Upper lobe of right lung (tissue), 1 donor: Measurements from ENCODE around the gene RNF20. TPM values are rescaled to one million over a fixed set of nuclear protein-coding genes. Genes with fewer than 3 reads are reported as not detected.

Source experiments
- ATAC-seq: fragments of 200-7000 bp; cut with Tn5 transposase; one replicate; pipeline ENCODE4 v1.9.1; 2020; ENCODE audit warnings: mild to moderate bottlenecking, moderate library complexity
- DNase-seq: peaks from one replicate; pipeline ENCODE4 v3.0.0-alpha.2; 2020
- H3K27ac ChIP-seq: fragments of 200-600 bp; one replicate; pipeline ENCODE4 v1.8.0; 2022
- H3K27me3 ChIP-seq: fragments of 200-600 bp; one replicate; pipeline ENCODE4 v1.8.0; 2022; ENCODE audit warnings: mild to moderate bottlenecking
- H3K36me3 ChIP-seq: fragments of 200-600 bp; one replicate; pipeline ENCODE4 v1.8.0; 2022
- H3K4me1 ChIP-seq: fragments of 200-600 bp; one replicate; pipeline ENCODE4 v1.8.0; 2022
- H3K4me3 ChIP-seq: fragments of 200-600 bp; one replicate; pipeline ENCODE4 v1.8.0; 2022; ENCODE audit warnings: mild to moderate bottlenecking
- H3K9me3 ChIP-seq: fragments of 200-600 bp; one replicate; pipeline ENCODE4 v1.8.0; 2022
- intact Hi-C: fragments of 100-400 bp; cut with DNase I; formaldehyde crosslinking; loops from one replicate; pipeline ENCODE4 v1.11.0; 2022
- total RNA-seq: library from RNA; stranded (reverse); fragmentation: NEBNext Ultra II Directional; extraction: Animal tissue kit (Norgen Biotek cat#: 25700); gene quantifications from one replicate; pipeline ENCODE4 v1.2.1, GENCODE V29; 2021
- TF ChIP-seq, protein P1 (sequence below): fragments of 200-600 bp; IDR thresholded peaks from one replicate; pipeline ENCODE4 v1.8.0; 2022; ENCODE audit warnings: antibody characterized with exemption
- donor health status: DM: no; HTN: yes; CAD: no; lungs with severe emphysema.

The RNF20 gene
- total RNA-seq, 1 donor from 2014 or later: 48.1 TPM

- Histone ChIP-seq H3K4me1 (no peaks in the 10 kb centered on the region), H3K27me3 (peaks cover 11% of the 10 kb centered on the region), H3K9me3 (no peaks in the 10 kb centered on the region), H3K27ac (no peak overlapping the region), H3K36me3 (no peaks in the 10 kb centered on the region), H3K4me3 (no peak overlapping the region)
- no peak for ATAC-seq
- TF ChIP-seq, protein P1, sequence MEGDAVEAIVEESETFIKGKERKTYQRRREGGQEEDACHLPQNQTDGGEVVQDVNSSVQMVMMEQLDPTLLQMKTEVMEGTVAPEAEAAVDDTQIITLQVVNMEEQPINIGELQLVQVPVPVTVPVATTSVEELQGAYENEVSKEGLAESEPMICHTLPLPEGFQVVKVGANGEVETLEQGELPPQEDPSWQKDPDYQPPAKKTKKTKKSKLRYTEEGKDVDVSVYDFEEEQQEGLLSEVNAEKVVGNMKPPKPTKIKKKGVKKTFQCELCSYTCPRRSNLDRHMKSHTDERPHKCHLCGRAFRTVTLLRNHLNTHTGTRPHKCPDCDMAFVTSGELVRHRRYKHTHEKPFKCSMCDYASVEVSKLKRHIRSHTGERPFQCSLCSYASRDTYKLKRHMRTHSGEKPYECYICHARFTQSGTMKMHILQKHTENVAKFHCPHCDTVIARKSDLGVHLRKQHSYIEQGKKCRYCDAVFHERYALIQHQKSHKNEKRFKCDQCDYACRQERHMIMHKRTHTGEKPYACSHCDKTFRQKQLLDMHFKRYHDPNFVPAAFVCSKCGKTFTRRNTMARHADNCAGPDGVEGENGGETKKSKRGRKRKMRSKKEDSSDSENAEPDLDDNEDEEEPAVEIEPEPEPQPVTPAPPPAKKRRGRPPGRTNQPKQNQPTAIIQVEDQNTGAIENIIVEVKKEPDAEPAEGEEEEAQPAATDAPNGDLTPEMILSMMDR: no peak
- intact Hi-C loops: no loop called here
- DNase-seq: no peak
Observed at GRCh38 chr9:101524371-101524770, 9.3 kb upstream of the RNF20 start.

GRCh38 chr9:101527066-101527465 lies 6.6 kb upstream of the RNF20 start:
- H3K9me3 ChIP-seq: no peaks in the 10 kb centered on the region
- H3K4me1 ChIP-seq: no peaks in the 10 kb centered on the region
- peaks cover 11% of the 10 kb centered on the region for H3K27me3 ChIP-seq
- TF ChIP-seq, protein P1: no peak
- no peak overlapping the region for H3K4me3 ChIP-seq
- ATAC-seq: no peak
- no peak overlapping the region for H3K27ac ChIP-seq
- intact Hi-C loops: loop anchor here (5.0 kb wide), 1 partner anchor 70 kb away; no protein-coding TSS in a partner anchor
- DNase-seq: no peak
- no peaks in the 10 kb centered on the region for H3K36me3 ChIP-seq

- H3K36me3 ChIP-seq: no peaks in the 10 kb centered on the region
- H3K9me3 ChIP-seq: no peaks in the 10 kb centered on the region
- intact Hi-C loops: loop anchor here (5.0 kb wide), 1 partner anchor 71 kb away; no protein-coding TSS in a partner anchor
- DNase-seq: no peak
- no peak for ATAC-seq
- no peak overlapping the region for H3K27ac ChIP-seq
- TF ChIP-seq, protein P1: no peak
- peaks cover 11% of the 10 kb centered on the region for H3K27me3 ChIP-seq
- no peaks in the 10 kb centered on the region for H3K4me1 ChIP-seq
- no peak overlapping the region for H3K4me3 ChIP-seq
Observed at GRCh38 chr9:101528015-101528414, 5.6 kb upstream of the RNF20 start.

- intact Hi-C loops: no loop called here
Observed at GRCh38 chr9:101530076-101530711, 3.5 kb upstream of the RNF20 start.

GRCh38 chr9:101536351-101536750 lies 2.7 kb downstream of the RNF20 start:
- TF ChIP-seq, protein P1: no peak
- Histone ChIP-seq H3K9me3 (no peaks in the 10 kb centered on the region), H3K4me1 (peaks cover 12% of the 10 kb centered on the region), H3K27ac (no peak overlapping the region), H3K36me3 (peaks cover 39% of the 10 kb centered on the region), H3K4me3 (no peak overlapping the region), H3K27me3 (no peaks in the 10 kb centered on the region)
- ATAC-seq (no peak), DNase-seq (no peak)
- intact Hi-C loops: no loop called here

More at GRCh38 chr9:101530076-101530711, 3.5 kb upstream of the RNF20 start:
- ATAC-seq (peak; percentile 76), DNase-seq (no peak)
- TF ChIP-seq, protein P1: peak; percentile 82
- H3K36me3 ChIP-seq: peaks cover under 1% of the 10 kb centered on the region
- H3K9me3 ChIP-seq: no peaks in the 10 kb centered on the region
- H3K27ac ChIP-seq: no peak overlapping the region
- H3K4me3 ChIP-seq: no peak overlapping the region
- H3K4me1 ChIP-seq: peaks cover 6% of the 10 kb centered on the region
- peaks cover 3% of the 10 kb centered on the region for H3K27me3 ChIP-seq
